HUES48 (cell line): ENCODE data around the gene REEP2.

Source experiments
- H3K27ac ChIP-seq: one replicate; pipeline ENCODE4 v1.7.0; 2013; ENCODE audit warnings: low read depth, low read length, inconsistent platforms
- H3K27me3 ChIP-seq: 2 replicates; pipeline ENCODE4 v1.6.1; 2013; ENCODE audit warnings: mild to moderate bottlenecking, low read length; ENCODE audit not compliant: control insufficient read depth, insufficient read depth
- H3K36me3 ChIP-seq: 2 replicates; pipeline ENCODE4 v1.6.1; 2013; ENCODE audit warnings: low read length; ENCODE audit not compliant: control insufficient read depth, insufficient read depth
- H3K4me1 ChIP-seq: 2 replicates; pipeline ENCODE4 v1.6.1; 2013; ENCODE audit warnings: mild to moderate bottlenecking, low read length; ENCODE audit not compliant: control insufficient read depth, insufficient read depth
- H3K4me3 ChIP-seq: 2 replicates; pipeline ENCODE4 v1.5.1; 2013; ENCODE audit warnings: mild to moderate bottlenecking, low read depth, low read length
- H3K9ac ChIP-seq: 2 replicates; pipeline ENCODE4 v1.6.1; 2013; ENCODE audit warnings: mild to moderate bottlenecking, low read depth, low read length, moderate library complexity
- H3K9me3 ChIP-seq: 2 replicates; pipeline ENCODE4 v1.6.1; 2013; ENCODE audit warnings: low read length; ENCODE audit not compliant: control insufficient read depth, insufficient read depth

Gene REEP2

DNA sequence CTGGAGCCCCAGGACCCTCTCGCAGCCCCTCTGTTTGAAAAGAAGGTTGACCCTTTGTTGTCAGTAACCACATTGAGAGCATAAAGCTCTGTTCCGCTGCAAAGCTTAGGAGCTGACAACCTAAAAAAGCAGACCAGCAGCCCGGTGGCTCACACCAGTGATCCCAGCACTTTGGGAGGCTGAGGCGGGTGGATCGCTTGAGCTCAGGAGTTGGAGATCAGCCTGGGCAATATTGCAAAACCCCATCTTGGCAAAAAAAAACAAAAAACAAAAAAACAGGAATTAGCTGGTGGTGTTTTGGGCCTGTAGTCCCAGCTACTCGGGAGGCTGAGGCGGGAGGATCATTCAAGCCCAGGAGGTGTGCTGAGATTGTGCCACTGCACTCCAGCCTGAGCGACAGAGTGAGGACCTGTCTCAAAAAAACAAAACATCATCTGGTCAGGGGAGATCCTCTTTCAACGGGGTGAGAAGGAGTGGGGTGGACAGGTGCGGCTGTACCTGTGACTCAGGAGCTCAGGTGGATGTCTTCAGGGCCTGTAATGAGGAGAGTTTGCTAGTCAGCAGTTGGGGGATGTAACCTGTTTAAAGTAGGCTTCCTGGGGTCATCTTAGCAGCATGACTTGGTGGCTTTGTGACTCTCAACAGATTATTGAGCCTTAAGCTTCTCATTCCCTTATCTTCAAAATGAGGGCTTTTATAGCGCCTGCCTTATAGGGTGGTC is 694 bp upstream of the REEP2 start:
- H3K9me3 ChIP-seq: no peaks in the 10 kb centered on the region
- H3K9ac ChIP-seq: no peak overlapping the region
- H3K27me3 ChIP-seq: 0 out of 2 replicates have a peak, but pooled peaks cover 3% of the 10 kb centered on the region
- H3K27ac ChIP-seq: peak overlapping the region; percentile 68
- peak overlapping the region; percentile 91 for H3K4me3 ChIP-seq
- peaks cover 34% of the 10 kb centered on the region for H3K36me3 ChIP-seq
- H3K4me1 ChIP-seq: peaks cover 18% of the 10 kb centered on the region

DNA sequence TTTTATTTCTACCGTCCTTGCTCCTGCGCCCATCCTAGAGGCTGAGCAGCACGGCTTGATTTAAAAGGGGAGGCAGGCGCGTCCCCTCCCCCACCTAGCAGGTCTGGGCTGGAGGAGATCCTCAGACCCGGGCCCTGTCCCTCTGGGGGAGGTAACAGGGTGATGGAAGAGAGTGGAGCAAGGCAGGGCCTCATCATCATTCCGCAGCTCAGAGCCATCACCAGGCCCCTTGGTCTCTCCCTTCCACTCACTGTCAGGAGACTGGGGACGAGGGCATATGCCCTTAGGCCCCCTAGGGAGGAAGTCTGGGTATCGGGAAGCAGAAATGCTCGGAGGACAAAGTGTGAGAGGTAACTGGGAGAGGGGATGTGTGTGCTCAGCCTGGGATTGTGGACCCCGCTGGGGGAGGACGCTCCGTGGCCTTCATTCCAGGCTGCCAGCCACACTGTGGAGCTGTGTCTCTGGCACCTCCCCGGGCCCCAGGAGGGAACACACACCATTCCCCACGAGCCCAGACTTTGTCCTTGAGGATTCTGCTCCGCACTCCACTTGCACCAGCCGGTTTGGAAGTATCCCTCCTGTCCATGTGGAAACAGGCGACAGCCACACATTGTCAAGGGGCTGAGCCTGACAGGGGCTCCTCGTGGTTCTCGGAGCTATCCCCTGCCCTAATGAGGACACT is 761 bp downstream of the REEP2 start:
- Histone ChIP-seq H3K9ac (peak overlapping the region; percentile 45; the same call in 1 of the 2 replicates), H3K4me3 (peak overlapping the region; percentile 91), H3K27me3 (0 out of 2 replicates have a peak, but pooled peaks cover 3% of the 10 kb centered on the region), H3K27ac (peak overlapping the region; percentile 50), H3K36me3 (peaks cover 22% of the 10 kb centered on the region), H3K9me3 (no peaks in the 10 kb centered on the region), H3K4me1 (peaks cover 18% of the 10 kb centered on the region)

GRCh38 chr5:138440159-138441073 is 1.6 kb downstream of the REEP2 start:
- Histone ChIP-seq H3K36me3 (peaks cover 14% of the 10 kb centered on the region), H3K4me1 (peaks cover 18% of the 10 kb centered on the region), H3K27me3 (0 out of 2 replicates have a peak, but pooled peaks cover 3% of the 10 kb centered on the region), H3K9me3 (no peaks in the 10 kb centered on the region), H3K4me3 (peak overlapping the region; percentile 91), H3K27ac (no peak overlapping the region), H3K9ac (no peak overlapping the region)

DNA sequence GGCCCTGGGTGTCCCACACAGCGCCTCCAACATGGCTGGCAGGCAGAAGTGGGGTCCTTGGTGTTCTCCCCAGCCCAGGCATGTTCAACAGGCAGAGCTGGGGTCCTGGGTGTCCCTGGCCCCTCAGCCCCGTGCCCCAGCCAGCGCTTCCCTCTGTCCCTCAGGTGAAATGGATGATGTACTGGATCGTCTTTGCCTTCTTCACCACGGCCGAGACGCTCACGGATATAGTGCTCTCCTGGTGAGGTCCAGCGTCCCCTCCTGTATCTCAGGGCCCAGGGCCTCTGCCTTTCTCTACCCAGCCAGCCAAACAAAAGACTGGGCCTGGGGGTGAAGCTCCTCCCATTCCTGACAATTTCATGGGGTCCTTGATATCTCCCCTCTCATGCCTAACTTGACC is 2.4 kb downstream of the REEP2 start:
- Histone ChIP-seq H3K27me3 (0 out of 2 replicates have a peak, but pooled peaks cover 3% of the 10 kb centered on the region), H3K9ac (no peak overlapping the region), H3K36me3 (peaks cover 6% of the 10 kb centered on the region), H3K4me3 (no peak overlapping the region), H3K9me3 (no peaks in the 10 kb centered on the region), H3K4me1 (peaks cover 18% of the 10 kb centered on the region), H3K27ac (no peak overlapping the region)

GRCh38 chr5:138444078-138444773 is 5.4 kb downstream of the REEP2 start:
- Histone ChIP-seq H3K9ac (no peak overlapping the region), H3K4me3 (no peak overlapping the region), H3K9me3 (no peaks in the 10 kb centered on the region), H3K27ac (no peak overlapping the region), H3K36me3 (no peaks in the 10 kb centered on the region), H3K27me3 (0 out of 2 replicates have a peak, but pooled peaks cover 3% of the 10 kb centered on the region), H3K4me1 (peaks cover 12% of the 10 kb centered on the region)

GRCh38 chr5:138444774-138445546 is 6.1 kb downstream of the REEP2 start:
- H3K4me3 ChIP-seq: no peak overlapping the region
- no peaks in the 10 kb centered on the region for H3K36me3 ChIP-seq
- H3K4me1 ChIP-seq: peaks cover 5% of the 10 kb centered on the region
- H3K27ac ChIP-seq: no peak overlapping the region
- H3K9me3 ChIP-seq: no peaks in the 10 kb centered on the region
- H3K27me3 ChIP-seq: no peaks in the 10 kb centered on the region
- no peak overlapping the region for H3K9ac ChIP-seq

DNA sequence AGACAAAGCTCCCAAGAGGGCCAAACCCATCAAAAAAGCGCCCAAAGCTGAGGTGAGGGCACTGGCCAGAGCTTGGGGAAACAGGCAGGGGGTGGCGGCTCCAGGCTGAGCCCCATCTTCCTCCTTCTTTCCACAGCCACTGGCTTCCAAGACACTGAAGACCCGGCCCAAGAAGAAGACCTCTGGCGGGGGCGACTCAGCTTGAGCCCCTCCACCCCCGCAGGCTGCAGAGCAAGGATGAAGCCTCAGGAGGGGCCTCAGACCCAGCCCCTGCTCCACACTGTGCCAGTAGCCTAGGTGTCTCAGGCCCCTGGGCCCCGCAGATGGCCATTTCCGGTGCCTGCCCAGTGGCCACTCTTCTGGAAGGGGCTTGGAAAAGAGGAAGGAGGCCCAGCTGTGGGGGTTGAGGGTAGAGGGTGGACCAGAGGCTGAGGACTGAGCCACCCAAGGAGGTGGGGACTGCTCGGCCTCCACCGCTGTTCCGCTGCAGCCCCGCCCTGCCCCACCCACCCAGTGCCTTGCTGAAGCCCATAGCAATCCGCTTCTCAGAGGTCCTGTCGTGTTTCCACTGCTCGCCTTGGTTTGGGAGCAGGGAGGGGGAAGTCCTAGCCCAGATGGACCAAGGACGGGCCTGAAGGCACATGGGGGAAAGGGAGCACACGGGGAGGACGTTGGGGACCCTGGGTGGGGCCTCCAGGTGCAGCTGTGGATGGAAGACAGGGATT is 6.9 kb downstream of the REEP2 start:
- Histone ChIP-seq H3K36me3 (no peaks in the 10 kb centered on the region), H3K27ac (no peak overlapping the region), H3K9ac (no peak overlapping the region), H3K9me3 (no peaks in the 10 kb centered on the region), H3K4me3 (no peak overlapping the region), H3K27me3 (no peaks in the 10 kb centered on the region), H3K4me1 (no peaks in the 10 kb centered on the region)

DNA sequence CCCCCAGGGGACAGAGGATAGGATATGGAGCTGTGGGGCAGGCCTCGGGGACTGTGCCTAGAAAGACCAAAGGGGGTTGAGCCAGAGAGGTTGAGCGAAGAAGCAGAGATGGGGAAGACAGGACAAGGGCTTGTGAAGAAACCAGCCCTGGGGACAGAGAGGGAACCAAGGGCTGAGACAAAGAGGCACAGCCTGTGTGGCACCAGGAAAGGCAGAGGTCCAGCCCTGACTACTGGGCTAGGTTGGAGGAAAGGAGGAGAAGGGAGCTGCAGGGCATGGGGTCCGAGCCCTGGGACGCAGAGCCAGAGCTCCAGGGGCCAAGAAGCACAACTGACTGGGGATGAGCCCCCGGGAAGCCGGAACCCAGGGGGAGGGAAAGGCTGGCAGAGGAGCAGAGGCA is 9.2 kb downstream of the REEP2 start:
- no peak overlapping the region for H3K9ac ChIP-seq
- H3K9me3 ChIP-seq: no peaks in the 10 kb centered on the region
- H3K36me3 ChIP-seq: no peaks in the 10 kb centered on the region

DNA sequence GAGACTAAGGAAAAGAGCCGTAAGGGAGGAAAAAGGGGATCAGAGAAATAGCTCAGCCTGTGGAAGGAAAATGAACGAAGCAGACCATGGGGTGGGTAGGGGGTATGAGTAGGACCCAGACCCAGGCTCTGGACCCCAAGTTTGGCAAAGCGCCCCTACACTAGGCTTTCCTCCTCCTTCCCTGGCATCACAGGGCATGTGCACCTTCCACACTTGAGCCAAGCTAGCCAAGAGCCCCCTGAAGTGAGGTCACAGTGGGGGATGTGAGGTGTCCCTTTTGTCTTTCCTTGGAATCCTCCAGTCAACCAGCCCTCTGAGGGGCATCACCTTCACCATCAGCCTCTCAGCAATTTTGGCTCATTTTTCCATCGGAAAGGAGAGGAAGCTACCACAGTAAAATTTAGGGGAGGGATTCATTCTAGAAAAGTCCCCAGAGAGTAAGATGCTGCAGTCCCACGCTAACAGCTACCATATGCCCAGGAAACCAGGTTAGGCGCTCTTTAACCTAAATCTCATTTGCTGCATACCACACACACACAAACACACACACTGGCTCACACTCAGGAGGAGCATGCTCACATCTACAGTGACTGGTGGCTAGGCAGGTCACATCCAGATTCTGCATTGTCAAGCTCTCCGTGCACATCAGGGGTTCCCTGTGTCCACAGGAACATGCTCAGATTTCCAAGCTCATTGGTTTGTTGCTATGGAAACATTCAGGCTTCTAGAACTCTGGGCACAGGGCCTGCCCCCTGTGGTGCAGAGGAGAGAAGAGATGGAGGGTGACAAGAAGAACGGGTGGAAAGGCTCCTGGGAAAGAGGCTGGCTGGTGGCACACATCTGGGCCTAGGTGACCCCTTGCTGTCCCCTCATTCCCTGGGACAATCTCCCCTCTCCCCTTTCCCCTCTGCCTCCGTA is 9.9 kb downstream of the REEP2 start:
- H3K4me3 ChIP-seq: no peak overlapping the region
- H3K4me1 ChIP-seq: no peaks in the 10 kb centered on the region
- no peaks in the 10 kb centered on the region for H3K9me3 ChIP-seq
- no peak overlapping the region for H3K27ac ChIP-seq
- no peak overlapping the region for H3K9ac ChIP-seq
- H3K36me3 ChIP-seq: no peaks in the 10 kb centered on the region
- H3K27me3 ChIP-seq: no peaks in the 10 kb centered on the region

More for the DNA sequence above, 9.2 kb downstream of the REEP2 start:
- no peaks in the 10 kb centered on the region for H3K4me1 ChIP-seq
- no peaks in the 10 kb centered on the region for H3K27me3 ChIP-seq
- no peak overlapping the region for H3K27ac ChIP-seq
- H3K4me3 ChIP-seq: no peak overlapping the region
